Skin epidermis (tissue), 12 donors: Measurements from ENCODE around the gene KHDC3L.
A peak's percentile ranks its signal among the peaks of the same experiment; 100 is the strongest.
"Not testable (repeated sequence)": the region's sequence is repeated elsewhere in the genome, so short reads cannot be mapped to it uniquely, and the experiment has no call there.

ENCODE experiments used
- H3K27ac ChIP-seq, 21 experiments: fragments of 200-600 bp; sonication (generic) in 11 of 21; one replicate each; pipeline ENCODE4 v1.5.0; 2020; ENCODE audit warnings: mild to moderate bottlenecking in 3 of 21, inconsistent platforms in 2 of 21, moderate library complexity in 2 of 21
- H3K4me3 ChIP-seq, 7 experiments: fragments of 200-600 bp; sonication (generic) in 2 of 7; one replicate each; pipeline ENCODE4 v1.5.0; 2020; ENCODE audit warnings: inconsistent platforms in 2 of 7, mild to moderate bottlenecking in 2 of 7, moderate library complexity in 1 of 7

Gene KHDC3L

DNA sequence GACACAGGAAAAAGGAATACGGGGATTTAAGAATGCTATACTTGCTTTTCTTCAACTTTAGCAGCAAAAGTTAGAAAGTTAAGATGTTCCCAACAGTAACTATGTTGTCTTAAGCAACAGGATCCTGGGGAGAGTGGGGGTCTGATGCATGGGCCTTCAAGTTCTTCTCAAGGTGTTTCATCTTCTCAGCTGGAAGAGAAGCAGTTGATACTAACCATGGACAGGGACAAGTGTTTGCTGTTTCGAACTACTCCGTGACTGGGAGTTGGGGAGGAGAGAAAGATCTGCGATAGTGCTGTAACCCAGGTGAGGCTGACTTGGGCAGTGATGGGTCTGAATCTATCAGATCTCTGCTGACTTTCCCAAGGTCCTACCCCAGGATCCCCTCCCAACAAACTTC, 6.2 kb downstream of the KHDC3L start:
- Histone ChIP-seq H3K27ac (no peak overlapping the region), H3K4me3 (no peak overlapping the region)

- Histone ChIP-seq H3K27ac (no peak overlapping the region), H3K4me3 (no peak overlapping the region)
Observed at GRCh38 chr6:73369157-73369556, 6.7 kb downstream of the KHDC3L start.

DNA sequence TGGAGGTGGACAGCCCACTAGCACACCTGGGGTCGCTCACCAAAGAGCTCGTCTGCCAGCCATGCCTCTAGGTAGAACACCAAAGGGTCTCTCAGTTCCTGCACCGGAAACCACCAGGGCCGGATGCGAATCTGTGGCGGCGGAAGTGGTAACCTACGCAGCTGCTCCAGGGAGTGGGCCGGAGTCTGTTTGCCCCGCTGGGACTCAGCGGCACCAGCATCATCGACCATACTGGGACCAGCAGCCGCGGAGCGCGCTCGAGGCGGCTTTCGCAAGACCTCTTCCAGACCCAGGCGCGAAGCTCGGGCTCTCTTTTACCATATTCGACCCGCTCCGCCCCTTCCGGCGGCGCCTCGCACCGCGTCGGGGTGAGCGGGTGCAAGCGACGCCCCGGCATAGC, 7.1 kb downstream of the KHDC3L start, which contains the start of gene OOEP:
Gene OOEP, minus strand, starts transcription at position 335 of the 400 bp plus-strand sequence. Its CDS starts 105 bp downstream, at position 230.
- H3K4me3 ChIP-seq = no peak within 1 kb of the TSS
- no peak within 1 kb of the TSS for H3K27ac ChIP-seq

DNA sequence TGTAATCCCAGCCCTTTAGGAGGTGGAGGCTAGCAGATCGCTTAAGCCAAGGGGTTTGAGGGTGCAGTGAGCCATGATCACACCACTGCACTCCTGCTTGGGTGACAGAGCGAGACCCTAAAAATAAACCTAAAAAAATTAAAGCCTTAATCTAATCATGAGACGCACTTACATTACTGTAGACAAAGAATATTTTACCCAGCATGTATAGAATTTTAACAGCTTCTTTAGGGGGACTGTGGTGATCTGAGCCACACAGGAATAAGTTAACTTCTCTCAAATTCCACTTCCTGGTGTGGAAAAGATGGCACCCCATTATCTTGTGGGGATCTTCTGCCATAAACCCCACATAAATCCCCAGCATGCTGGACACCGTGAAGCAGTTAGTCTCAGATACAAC, 9.5 kb downstream of the KHDC3L start:
- H3K4me3 ChIP-seq = no peak overlapping the region
- H3K27ac ChIP-seq = no peak overlapping the region

GRCh38 chr6:73372516-73372915, 10.1 kb downstream of the KHDC3L start:
- no peak overlapping the region for H3K27ac ChIP-seq
- no peak overlapping the region for H3K4me3 ChIP-seq

GRCh38 chr6:73375216-73375615, 12.8 kb downstream of the KHDC3L start:
- no peak overlapping the region for H3K27ac ChIP-seq
- H3K4me3 ChIP-seq = no peak overlapping the region

DNA sequence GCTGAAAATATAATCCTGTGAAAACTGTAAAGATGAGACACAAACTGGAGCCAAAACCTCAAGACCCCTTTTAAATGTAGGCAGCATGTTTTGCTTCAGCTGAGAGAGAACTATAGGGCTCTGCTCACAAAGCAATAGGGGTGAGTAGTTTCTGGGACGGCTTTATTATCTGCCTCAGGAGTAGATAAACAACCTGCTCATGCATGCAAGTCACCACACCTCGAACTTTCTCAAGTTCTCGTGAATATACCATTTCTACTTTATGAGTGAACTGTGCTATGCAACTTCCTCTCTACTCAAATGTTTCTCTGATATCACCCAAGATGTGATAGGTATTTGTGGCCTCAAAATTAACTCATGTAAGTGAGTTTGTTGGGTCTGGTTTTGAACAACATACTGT, 14.8 kb downstream of the KHDC3L start:
- H3K27ac ChIP-seq = no peak overlapping the region
- no peak overlapping the region for H3K4me3 ChIP-seq

- H3K27ac ChIP-seq, H3K4me3 ChIP-seq: not testable (repeated sequence)
Observed at GRCh38 chr6:73381531-73381930, 19.1 kb downstream of the KHDC3L start.

- Histone ChIP-seq H3K4me3 (no peak overlapping the region), H3K27ac (no peak overlapping the region)
Observed at GRCh38 chr6:73382462-73383113, 20.1 kb downstream of the KHDC3L start.

DNA sequence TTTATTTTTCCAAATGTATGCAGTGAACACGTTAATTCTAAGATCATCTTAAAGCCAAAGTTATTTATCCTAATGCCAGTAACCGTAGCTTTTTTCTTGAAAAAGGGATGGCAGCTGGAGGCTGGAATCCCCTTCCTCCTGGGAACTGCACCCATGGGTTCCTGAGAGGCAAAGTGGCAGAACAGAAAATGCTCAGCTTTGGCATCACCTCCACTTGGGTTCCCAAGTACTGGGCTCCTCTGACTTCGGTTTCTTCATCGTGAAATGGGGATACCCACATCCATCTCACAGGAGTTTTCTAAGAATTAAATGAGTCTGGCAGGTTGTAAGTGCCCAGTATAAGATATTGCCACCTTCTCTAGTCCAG, 26.0 kb downstream of the KHDC3L start:
- Histone ChIP-seq H3K27ac (peak overlapping the region in 9 of 21 experiments; percentile 4 to 83 (median 64)), H3K4me3 (peak overlapping the region; percentile 23 to 41 (median 36))

- peak overlapping the region in 19 of 21 experiments; percentile 4 to 83 (median 59) for H3K27ac ChIP-seq
- H3K4me3 ChIP-seq = peak overlapping the region; percentile 23 to 41 (median 36)
Observed at GRCh38 chr6:73388800-73389512, 26.5 kb downstream of the KHDC3L start.

GRCh38 chr6:73389854-73390253, 27.4 kb downstream of the KHDC3L start:
- no peak overlapping the region for H3K27ac ChIP-seq
- H3K4me3 ChIP-seq = no peak overlapping the region

DNA sequence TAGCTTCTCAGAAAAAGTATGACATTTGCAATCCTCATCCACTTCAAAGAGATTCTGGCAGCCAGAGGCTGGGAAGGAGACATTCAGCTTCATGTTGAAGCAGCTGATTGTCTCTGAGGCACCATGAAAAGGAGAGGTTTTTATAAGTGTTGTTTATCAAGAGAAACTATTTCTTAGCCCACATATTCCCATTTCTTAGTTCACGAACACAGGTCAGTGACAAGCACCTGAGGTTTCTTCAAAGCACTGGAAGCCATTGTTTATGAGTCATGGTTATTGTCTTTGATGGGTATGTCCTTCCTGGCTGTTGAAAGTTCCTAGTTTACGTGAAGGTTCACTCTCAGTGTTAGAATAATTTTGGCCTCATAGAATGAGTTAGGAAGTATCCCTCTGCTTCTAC, 29.2 kb downstream of the KHDC3L start:
- H3K4me3 ChIP-seq = no peak overlapping the region
- no peak overlapping the region for H3K27ac ChIP-seq

DNA sequence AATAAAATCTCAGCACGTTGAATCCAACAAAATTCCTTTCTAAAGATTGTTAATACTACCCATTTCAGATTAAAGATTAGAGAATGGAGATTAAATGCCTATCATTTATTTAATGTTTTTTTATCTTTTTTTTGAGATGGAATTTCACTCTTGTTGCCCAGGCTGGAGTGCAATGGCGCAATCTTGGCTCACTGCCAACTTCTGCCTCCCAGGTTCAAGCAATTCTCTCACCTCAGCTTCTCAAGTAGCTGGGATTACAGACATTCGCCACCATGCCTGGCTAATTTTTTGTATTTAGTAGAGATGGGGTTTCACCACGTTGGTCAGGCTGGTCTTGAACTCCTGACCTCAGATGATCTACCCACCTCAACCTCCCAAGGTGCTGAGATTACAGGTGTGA, 29.7 kb downstream of the KHDC3L start:
- not testable (repeated sequence) for H3K4me3 ChIP-seq

GRCh38 chr6:73393278-73393677, 30.8 kb downstream of the KHDC3L start:
- H3K27ac ChIP-seq = no peak overlapping the region
- no peak overlapping the region for H3K4me3 ChIP-seq

More for the DNA sequence above, 29.7 kb downstream of the KHDC3L start:
- H3K27ac ChIP-seq = not testable (repeated sequence)

DNA sequence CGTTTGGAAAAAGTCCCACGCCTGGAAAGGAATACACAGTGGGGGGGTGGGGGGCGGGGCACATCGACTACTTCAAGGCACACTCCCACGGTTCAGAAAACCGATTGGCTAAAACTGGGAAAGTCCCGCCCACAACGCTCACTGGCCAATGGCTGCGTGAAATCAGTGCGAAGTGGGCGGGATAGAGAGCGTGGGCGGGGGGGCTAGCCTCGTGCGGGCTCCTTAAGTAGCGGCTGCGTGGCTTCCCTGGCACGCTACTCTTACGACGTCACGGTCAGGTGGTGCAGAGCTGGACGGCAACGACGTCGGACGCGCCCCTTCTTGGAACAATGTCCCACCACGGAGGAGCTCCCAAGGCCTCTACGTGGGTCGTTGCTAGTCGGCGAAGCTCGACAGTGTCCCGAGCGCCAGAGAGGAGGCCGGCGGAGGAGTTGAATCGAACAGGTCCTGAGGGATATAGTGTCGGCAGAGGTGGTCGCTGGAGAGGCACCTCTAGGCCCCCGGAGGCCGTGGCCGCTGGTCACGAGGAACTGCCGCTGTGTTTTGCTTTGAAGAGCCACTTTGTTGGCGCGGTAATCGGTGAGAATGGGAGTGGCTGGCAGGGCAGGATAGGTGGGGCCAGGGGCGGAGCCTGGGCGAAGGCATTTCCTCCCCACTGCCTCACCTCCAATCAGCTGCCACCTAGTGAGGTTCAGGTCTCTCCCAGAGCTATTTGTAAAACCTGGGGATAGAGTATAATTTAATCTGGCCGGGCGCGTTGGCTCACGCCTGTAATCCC, 32.3 kb downstream of the KHDC3L start, which contains the start of gene DDX43:
Gene DDX43, plus strand, starts transcription at position 252 of the 778 bp plus-strand sequence. Its CDS starts 78 bp downstream, at position 330.
- peak within 1 kb of the TSS in 5 of 21 experiments; percentile 44 to 84 (median 63) for H3K27ac ChIP-seq
- H3K4me3 ChIP-seq = peak within 1 kb of the TSS in 5 of 7 experiments; percentile 1 to 30 (median 21)

DNA sequence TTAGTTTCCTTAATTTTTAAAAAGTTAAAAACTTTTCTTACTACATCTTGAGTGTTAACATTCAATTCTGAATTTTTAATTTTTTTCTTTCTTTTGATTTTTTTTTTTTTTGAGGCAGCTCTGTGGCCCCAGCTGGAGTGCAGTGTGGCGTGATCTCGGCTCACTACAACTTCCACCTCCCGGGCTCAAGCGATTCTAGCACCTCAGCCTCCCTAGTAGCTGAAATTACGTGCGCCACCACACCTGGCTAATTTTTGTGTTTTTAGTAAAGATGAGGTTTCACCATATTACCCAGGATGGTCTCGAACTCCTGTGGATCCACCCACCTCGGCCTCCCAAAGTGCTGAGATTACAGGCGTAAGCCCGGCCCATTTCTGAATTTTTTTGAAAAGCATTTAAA, 33.4 kb downstream of the KHDC3L start:
- H3K27ac ChIP-seq = no peak overlapping the region
- H3K4me3 ChIP-seq = no peak overlapping the region

DNA sequence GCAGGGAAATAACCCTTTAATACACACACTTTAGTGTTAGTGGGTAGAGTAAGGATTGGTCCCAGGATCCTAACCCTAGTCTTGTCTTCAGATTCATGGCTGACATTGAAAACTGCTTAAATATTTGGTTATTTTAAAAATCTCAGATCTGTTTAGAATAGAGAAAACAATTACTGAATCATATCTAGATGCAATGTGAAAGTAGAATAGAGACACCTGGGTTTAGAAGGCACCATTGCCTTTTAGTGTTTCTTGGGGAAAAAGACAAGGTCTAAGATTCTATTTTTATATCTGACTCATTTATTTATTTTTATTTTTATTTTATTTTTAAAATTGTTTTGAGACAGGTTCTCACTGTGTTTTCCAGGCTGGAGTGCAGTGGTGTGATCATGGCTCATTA, 38.2 kb downstream of the KHDC3L start:
- no peak overlapping the region for H3K4me3 ChIP-seq

GRCh38 chr6:73409395-73409794, 46.9 kb downstream of the KHDC3L start:
- Histone ChIP-seq H3K4me3 (no peak overlapping the region), H3K27ac (no peak overlapping the region)

More for the DNA sequence above, 38.2 kb downstream of the KHDC3L start:
- no peak overlapping the region for H3K27ac ChIP-seq

DNA sequence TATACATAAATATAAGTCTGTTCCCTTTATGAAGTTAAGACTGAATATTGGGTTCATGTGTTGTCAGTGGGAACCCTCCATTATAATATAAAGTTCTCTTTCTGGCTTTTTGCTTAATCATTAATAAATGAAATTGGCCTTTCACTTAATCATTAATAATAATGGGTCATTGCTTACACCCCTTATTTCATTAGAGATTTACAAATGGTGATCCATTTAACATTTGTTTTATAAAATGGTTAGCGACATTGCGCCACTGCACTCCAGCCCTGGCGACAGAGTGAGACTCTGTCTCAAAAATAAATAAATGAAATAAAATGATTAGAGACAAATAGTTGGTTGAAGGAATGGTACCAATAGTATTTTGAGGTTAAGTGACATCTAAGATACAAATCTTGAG, 50.6 kb downstream of the KHDC3L start:
- Histone ChIP-seq H3K4me3 (no peak overlapping the region), H3K27ac (no peak overlapping the region)
